WTC11 (cell line): Measurements from ENCODE around the gene RBM24. TPM values are rescaled to one million over a fixed set of nuclear protein-coding genes. Genes with fewer than 3 reads are reported as not detected.

Experiments used
- ATAC-seq: fragments of 200-7000 bp; cut with Tn5 transposase; 2 replicates; pipeline ENCODE4 v1.10.0; 2021; ENCODE audit warnings: mild to moderate bottlenecking, moderate library complexity
- CTCF ChIA-PET: fragments of 300-600 bp; sonication (Branson Sonifier 250); formaldehyde crosslinking; loops from one replicate; lab custom pipeline; 2021; ENCODE audit warnings: antibody characterized with exemption; lab: Charles Lee
- POLR2A ChIA-PET: fragments of 350-600 bp; sonication (Branson Sonifier 250); formaldehyde crosslinking; loops from one replicate; lab custom pipeline; 2021; ENCODE audit warnings: antibody characterized with exemption; lab: Charles Lee
- DNase-seq: peaks from one replicate; pipeline ENCODE4 v3.0.0; 2021; ENCODE audit warnings: low spot score
- H3K27ac Mint-ChIP-seq: 2 replicates; pipeline ENCODE4 v1.8.0; 2021; ENCODE audit warnings: mixed read lengths
- H3K27me3 Mint-ChIP-seq: 2 replicates; pipeline ENCODE4 v1.8.0; 2021; ENCODE audit warnings: low read depth, mild to moderate bottlenecking, moderate library complexity, mixed read lengths
- H3K36me3 Mint-ChIP-seq: 2 replicates; pipeline ENCODE4 v1.8.0; 2021; ENCODE audit warnings: mixed read lengths
- H3K4me1 Mint-ChIP-seq: 2 replicates; pipeline ENCODE4 v1.8.0; 2022; ENCODE audit warnings: mixed read lengths
- H3K4me3 Mint-ChIP-seq: 2 replicates; pipeline ENCODE4 v1.8.0; 2021; ENCODE audit warnings: mild to moderate bottlenecking, moderate library complexity, mixed read lengths
- H3K9me3 Mint-ChIP-seq: 2 replicates; pipeline ENCODE4 v1.8.0; 2021; ENCODE audit warnings: mixed read lengths
- AR ChIP-seq: fragments of 250-450 bp; sonication (Bioruptor Pico); IDR thresholded peaks from 2 replicates; pipeline ENCODE4 v1.9.0; 2021; ENCODE audit warnings: mild to moderate bottlenecking
- ATF3 ChIP-seq: sonication (generic); formaldehyde crosslinking; conservative IDR thresholded peaks from 2 replicates; pipeline ENCODE4 v1.8.1; 2022; ENCODE audit warnings: mild to moderate bottlenecking, missing genetic modification reagents
- ATF6 ChIP-seq: sonication (generic); formaldehyde crosslinking; IDR thresholded peaks from 2 replicates; pipeline ENCODE4 v1.8.1; 2023; ENCODE audit warnings: mild to moderate bottlenecking, missing genetic modification reagents
- CREM ChIP-seq: sonication (generic); formaldehyde crosslinking; IDR thresholded peaks from 2 replicates; pipeline ENCODE4 v1.8.1; 2022; ENCODE audit warnings: mild to moderate bottlenecking, missing genetic modification reagents, moderate library complexity
- E2F5 ChIP-seq: sonication (generic); formaldehyde crosslinking; IDR thresholded peaks from 2 replicates; pipeline ENCODE4 v1.8.1; 2022; ENCODE audit warnings: mild to moderate bottlenecking, moderate library complexity, missing genetic modification reagents
- EMX1 ChIP-seq: fragments of 250-450 bp; sonication (Bioruptor Pico); IDR thresholded peaks from 2 replicates; pipeline ENCODE4 v1.8.0; 2021; ENCODE audit warnings: mild to moderate bottlenecking
- IRF1 ChIP-seq: sonication (generic); formaldehyde crosslinking; IDR thresholded peaks from 2 replicates; pipeline ENCODE4 v1.8.0; 2023; ENCODE audit warnings: missing genetic modification reagents
- IRF2 ChIP-seq: sonication (generic); formaldehyde crosslinking; IDR thresholded peaks from 2 replicates; pipeline ENCODE4 v1.8.0; 2022; ENCODE audit warnings: low read depth, missing genetic modification reagents, borderline replicate concordance
- NR3C1 ChIP-seq: sonication (generic); formaldehyde crosslinking; conservative IDR thresholded peaks from 2 replicates; pipeline ENCODE4 v1.8.1; 2023; ENCODE audit warnings: low read depth, mild to moderate bottlenecking, missing genetic modification reagents
- OVOL2 ChIP-seq: fragments of 250-450 bp; sonication (Bioruptor Pico); IDR thresholded peaks from 2 replicates; pipeline ENCODE4 v1.9.0; 2021; ENCODE audit warnings: mild to moderate bottlenecking, borderline replicate concordance
- TEAD1 ChIP-seq: sonication (generic); formaldehyde crosslinking; IDR thresholded peaks from 2 replicates; pipeline ENCODE4 v1.8.0; 2022; ENCODE audit warnings: mild to moderate bottlenecking, missing genetic modification reagents
- TP53 ChIP-seq: sonication (generic); formaldehyde crosslinking; IDR thresholded peaks from 2 replicates; pipeline ENCODE4 v1.8.1; 2023; ENCODE audit warnings: mild to moderate bottlenecking, missing genetic modification reagents
- ZBTB21 ChIP-seq: sonication (generic); formaldehyde crosslinking; IDR thresholded peaks from 2 replicates; pipeline ENCODE4 v1.8.1; 2023; ENCODE audit warnings: mild to moderate bottlenecking, missing genetic modification reagents, borderline replicate concordance
- ZNF281 ChIP-seq: sonication (generic); formaldehyde crosslinking; IDR thresholded peaks from 2 replicates; pipeline ENCODE4 v1.8.0; 2023; ENCODE audit warnings: mild to moderate bottlenecking, missing genetic modification reagents
- total RNA-seq: library from RNA; stranded (reverse); gene quantifications from 3 replicates; pipeline ENCODE4 v1.2.3, GENCODE V29; 2021
- TF ChIP-seq, protein P1 (sequence below): sonication (generic); formaldehyde crosslinking; IDR thresholded peaks from 2 replicates; pipeline ENCODE4 v1.8.1; 2023; ENCODE audit warnings: mild to moderate bottlenecking, missing genetic modification reagents
- TF ChIP-seq, protein P2 (sequence below): sonication (generic); formaldehyde crosslinking; IDR thresholded peaks from 2 replicates; pipeline ENCODE4 v1.8.1; 2023; ENCODE audit warnings: mild to moderate bottlenecking, moderate library complexity, missing genetic modification reagents

The RBM24 gene
- total RNA-seq, 1 experiment from 2014 or later = 0.63 TPM

DNA sequence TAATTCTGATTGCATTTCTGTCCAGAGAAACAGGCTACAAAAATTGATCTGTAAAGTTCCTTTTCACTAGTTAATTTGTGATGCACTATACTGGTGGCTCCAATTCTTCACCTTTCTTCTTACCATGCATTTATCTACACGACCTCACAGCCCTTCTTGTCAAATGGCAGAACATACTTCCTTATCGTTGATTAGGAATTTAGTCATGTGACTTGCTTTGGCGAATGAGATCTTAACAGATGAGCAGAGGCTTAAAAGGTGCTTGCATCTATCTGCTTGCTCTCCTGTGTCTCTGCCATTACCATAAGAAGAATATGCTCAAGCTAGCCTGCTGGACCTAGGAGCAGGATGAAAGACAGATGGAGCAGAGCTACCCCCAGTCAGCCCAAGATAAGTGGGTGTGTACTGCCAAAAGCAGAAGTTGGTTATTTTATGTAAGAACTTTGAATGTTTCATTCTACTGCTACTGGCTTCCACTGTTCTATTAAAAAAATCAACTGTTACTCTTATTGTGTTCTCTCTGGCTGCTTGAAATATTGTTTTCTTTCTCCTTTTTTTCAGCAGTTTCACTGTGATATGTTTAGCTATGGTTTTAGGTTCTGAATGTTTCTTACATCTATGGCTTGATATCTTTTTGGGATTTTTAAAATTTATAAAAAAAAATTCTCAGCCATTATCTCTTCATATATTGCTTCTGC is 40.2 kb upstream of the RBM24 start (continued):
- TF ChIP-seq, protein P1, sequence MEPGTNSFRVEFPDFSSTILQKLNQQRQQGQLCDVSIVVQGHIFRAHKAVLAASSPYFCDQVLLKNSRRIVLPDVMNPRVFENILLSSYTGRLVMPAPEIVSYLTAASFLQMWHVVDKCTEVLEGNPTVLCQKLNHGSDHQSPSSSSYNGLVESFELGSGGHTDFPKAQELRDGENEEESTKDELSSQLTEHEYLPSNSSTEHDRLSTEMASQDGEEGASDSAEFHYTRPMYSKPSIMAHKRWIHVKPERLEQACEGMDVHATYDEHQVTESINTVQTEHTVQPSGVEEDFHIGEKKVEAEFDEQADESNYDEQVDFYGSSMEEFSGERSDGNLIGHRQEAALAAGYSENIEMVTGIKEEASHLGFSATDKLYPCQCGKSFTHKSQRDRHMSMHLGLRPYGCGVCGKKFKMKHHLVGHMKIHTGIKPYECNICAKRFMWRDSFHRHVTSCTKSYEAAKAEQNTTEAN (CRISPR knock-in tag) = no peak
- TF ChIP-seq EMX1 (CRISPR knock-in tag) = no peak
- TF ChIP-seq, protein P2, sequence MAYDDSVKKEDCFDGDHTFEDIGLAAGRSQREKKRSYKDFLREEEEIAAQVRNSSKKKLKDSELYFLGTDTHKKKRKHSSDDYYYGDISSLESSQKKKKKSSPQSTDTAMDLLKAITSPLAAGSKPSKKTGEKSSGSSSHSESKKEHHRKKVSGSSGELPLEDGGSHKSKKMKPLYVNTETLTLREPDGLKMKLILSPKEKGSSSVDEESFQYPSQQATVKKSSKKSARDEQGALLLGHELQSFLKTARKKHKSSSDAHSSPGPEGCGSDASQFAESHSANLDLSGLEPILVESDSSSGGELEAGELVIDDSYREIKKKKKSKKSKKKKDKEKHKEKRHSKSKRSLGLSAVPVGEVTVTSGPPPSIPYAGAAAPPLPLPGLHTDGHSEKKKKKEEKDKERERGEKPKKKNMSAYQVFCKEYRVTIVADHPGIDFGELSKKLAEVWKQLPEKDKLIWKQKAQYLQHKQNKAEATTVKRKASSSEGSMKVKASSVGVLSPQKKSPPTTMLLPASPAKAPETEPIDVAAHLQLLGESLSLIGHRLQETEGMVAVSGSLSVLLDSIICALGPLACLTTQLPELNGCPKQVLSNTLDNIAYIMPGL (CRISPR knock-in tag) = no peak
- no peak for TF ChIP-seq IRF2
- no peak for TF ChIP-seq ATF6 (CRISPR knock-in tag)
- TF ChIP-seq E2F5 = no peak
- no peak for TF ChIP-seq NR3C1 (CRISPR knock-in tag)

DNA sequence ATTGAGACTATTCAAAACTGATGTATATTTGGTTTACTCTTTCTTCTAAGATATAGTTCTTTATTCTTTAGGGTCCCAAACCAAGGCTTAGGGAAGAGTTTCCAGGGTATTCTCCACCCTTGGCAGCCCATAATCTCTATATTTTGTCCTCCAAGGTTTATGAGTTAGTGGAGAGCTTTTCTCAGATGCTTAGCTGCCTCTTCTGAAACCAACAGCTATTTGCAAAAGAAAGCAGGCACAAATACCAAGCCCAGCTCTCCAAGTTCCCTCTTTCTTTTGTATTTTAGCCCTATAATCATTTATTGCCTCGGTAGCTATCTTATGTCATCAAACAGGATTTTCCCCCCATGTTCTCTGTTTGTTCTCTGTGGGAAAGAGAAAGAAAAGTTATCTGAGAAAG is 39.1 kb upstream of the RBM24 start:
- ChIA-PET CTCF (interaction anchor here (1.0 to 1.5 kb wide), 3 partner anchors 42 to 342 kb away, joined by 3 to 5 read pairs (median 3); no protein-coding TSS in a partner anchor), POLR2A (no interaction called here)
- ATAC-seq (no peak), DNase-seq (no peak)
- H3K27me3 Mint-ChIP-seq = no peaks in the 10 kb centered on the region
- H3K4me3 Mint-ChIP-seq = no peak overlapping the region
- no peaks in the 10 kb centered on the region for H3K36me3 Mint-ChIP-seq
- no peak for TF ChIP-seq IRF2
- TF ChIP-seq OVOL2 = no peak
- no peak for TF ChIP-seq ZBTB21 (CRISPR knock-in tag)
- TF ChIP-seq CREM (CRISPR knock-in tag) = no peak
- TF ChIP-seq TP53 (CRISPR knock-in tag) = no peak
- H3K27ac Mint-ChIP-seq = no peak overlapping the region
- peaks cover 19% of the 10 kb centered on the region for H3K4me1 Mint-ChIP-seq
- peaks cover 32% of the 10 kb centered on the region for H3K9me3 Mint-ChIP-seq

DNA sequence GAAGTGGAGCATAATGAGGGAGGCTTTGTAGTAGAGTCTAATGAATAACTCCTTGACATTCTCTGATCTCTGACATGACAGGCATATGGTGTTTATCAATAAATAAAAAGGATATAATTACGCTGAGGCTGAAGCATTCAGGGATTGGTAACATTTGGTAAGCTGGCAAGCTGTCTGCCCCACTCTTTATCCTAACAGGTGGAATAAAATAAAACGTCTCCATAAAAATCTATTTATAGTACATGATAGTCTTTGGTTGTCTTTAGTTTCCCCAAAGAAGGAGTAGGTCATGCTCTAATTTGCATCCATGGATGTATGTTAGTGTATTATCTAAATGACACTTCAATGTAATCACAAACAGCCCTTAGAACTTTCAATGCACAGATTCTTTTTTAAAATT is 30.9 kb upstream of the RBM24 start:
- DNase-seq = no peak
- no peaks in the 10 kb centered on the region for H3K4me1 Mint-ChIP-seq
- no peaks in the 10 kb centered on the region for H3K36me3 Mint-ChIP-seq
- ChIA-PET POLR2A (no interaction called here), CTCF (no interaction called here)
- TF ChIP-seq ATF3 (CRISPR knock-in tag) (no peak), AR (CRISPR knock-in tag) (no peak), TEAD1 (no peak), IRF1 (CRISPR knock-in tag) (no peak), ZNF281 (CRISPR knock-in tag) (no peak)
- H3K9me3 Mint-ChIP-seq = peaks cover 33% of the 10 kb centered on the region
- H3K27me3 Mint-ChIP-seq = no peaks in the 10 kb centered on the region; the same call in 1 of the 2 replicates
- ATAC-seq = no peak
- no peak overlapping the region for H3K4me3 Mint-ChIP-seq
- H3K27ac Mint-ChIP-seq = no peak overlapping the region
